A673 (cell line): Measurements from ENCODE around the gene RRP1B. TPM values are rescaled to one million over a fixed set of nuclear protein-coding genes. Genes with fewer than 3 reads are reported as not detected.

Experiments used
- BruUV-seq: library from RNA; stranded (reverse); fragments of 400-500 nt; replicated peaks from 2 replicates; lab custom pipeline; 2021; lab: Mats Ljungman, UMichigan
- CTCF ChIA-PET: fragments of 300-600 bp; sonication (Branson Sonifier 250); formaldehyde crosslinking; loops from one replicate; lab custom pipeline; 2022; ENCODE audit warnings: antibody characterized with exemption; lab: Charles Lee
- POLR2A ChIA-PET: fragments of 300-600 bp; sonication (Branson Sonifier 250); formaldehyde crosslinking; loops from one replicate; lab custom pipeline; 2022; ENCODE audit warnings: antibody characterized with exemption; ENCODE audit not compliant: low non-redundant PET; lab: Charles Lee
- DNase-seq: peaks from one replicate; pipeline ENCODE4 v3.0.0-alpha.2; 2015; ENCODE audit warnings: low spot score
- H3K27ac ChIP-seq: fragments of 200-600 bp; sonication (generic); 2 replicates; pipeline ENCODE4 v1.5.1; 2016; ENCODE audit warnings: mixed run types, low read depth, mild to moderate bottlenecking, mixed read lengths, antibody characterized with exemption, low read length; ENCODE audit not compliant: poor library complexity, severe bottlenecking
- H3K27me3 ChIP-seq: fragments of 200-600 bp; sonication (generic); replicated peaks from 2 replicates; pipeline ENCODE4 v1.6.1; 2017; ENCODE audit warnings: mixed run types, low read depth, mild to moderate bottlenecking, mixed read lengths, antibody characterized with exemption, low read length; ENCODE audit not compliant: insufficient read depth, poor library complexity
- H3K36me3 ChIP-seq: fragments of 200-600 bp; sonication (generic); 2 replicates; pipeline ENCODE4 v1.6.1; 2016; ENCODE audit warnings: mixed run types, mild to moderate bottlenecking, mixed read lengths, antibody characterized with exemption, low read length; ENCODE audit not compliant: insufficient read depth, poor library complexity, severe bottlenecking
- H3K4me1 ChIP-seq: fragments of 200-600 bp; sonication (generic); 2 replicates; pipeline ENCODE4 v1.6.1; 2017; ENCODE audit warnings: mixed run types, mild to moderate bottlenecking, mixed read lengths, antibody characterized with exemption, low read length; ENCODE audit not compliant: insufficient read depth, poor library complexity, severe bottlenecking
- H3K4me3 ChIP-seq: fragments of 200-600 bp; sonication (generic); 2 replicates; pipeline ENCODE4 v1.5.1; 2016; ENCODE audit warnings: low read depth, mixed run types, mild to moderate bottlenecking, mixed read lengths, low read length; ENCODE audit not compliant: poor library complexity, severe bottlenecking
- H3K9me3 ChIP-seq: fragments of 200-600 bp; sonication (generic); 2 replicates; pipeline ENCODE4 v1.6.1; 2016; ENCODE audit warnings: mixed run types, low read depth, mild to moderate bottlenecking, mixed read lengths, antibody characterized with exemption, low read length; ENCODE audit not compliant: poor library complexity, severe bottlenecking
- EZH2 ChIP-seq: fragments of 200-600 bp; sonication (generic); IDR thresholded peaks from 2 replicates; pipeline ENCODE4 v1.6.1; 2017; ENCODE audit warnings: borderline replicate concordance, low read depth, mild to moderate bottlenecking, mixed read lengths, antibody characterized with exemption, low read length; ENCODE audit not compliant: poor library complexity, severe bottlenecking
- intact Hi-C: fragments of 100-400 bp; cut with micrococcal nuclease; formaldehyde crosslinking; loops from one replicate; pipeline ENCODE4 v1.10.0; 2022; ENCODE audit not compliant: unreplicated experiment
- total RNA-seq: library from RNA; stranded (reverse); gene quantifications from 2 replicates; pipeline ENCODE4 v1.2.3, GENCODE V29; 2021
- TF ChIP-seq, protein P1 (sequence below): fragments of 300-800, 200-600 bp; sonication (generic); conservative IDR thresholded peaks from 2 replicates; pipeline ENCODE4 v1.5.1; 2017; ENCODE audit warnings: low read depth, mild to moderate bottlenecking, antibody characterized with exemption, low read length, moderate library complexity, mixed read lengths

The RRP1B gene
- total RNA-seq, 1 experiment from 2014 or later, result 73.5 TPM

DNA sequence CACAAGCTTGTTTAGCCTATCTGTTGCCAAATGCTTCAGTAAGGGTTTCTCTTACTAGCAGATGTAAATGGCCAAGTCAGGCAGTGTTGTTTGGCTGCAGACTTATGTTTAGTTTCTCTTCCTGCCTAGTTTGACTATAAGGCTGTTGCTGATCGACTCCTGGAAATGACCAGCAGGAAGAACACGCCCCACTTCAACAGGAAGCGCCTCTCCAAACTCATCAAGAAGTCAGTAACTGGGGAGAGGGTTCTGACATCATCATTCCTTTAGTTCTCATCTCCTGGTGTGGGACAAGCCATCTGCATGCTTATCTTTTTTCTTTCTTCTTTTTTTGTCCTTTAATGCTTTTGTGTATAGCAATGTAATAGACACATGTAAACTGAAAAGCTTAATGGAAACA is 25.1 kb downstream of the RRP1B start:
- Histone ChIP-seq H3K4me1 (no peaks in the 10 kb centered on the region), H3K4me3 (no peak overlapping the region), H3K9me3 (no peaks in the 10 kb centered on the region), H3K27me3 (no peaks in the 10 kb centered on the region), H3K36me3 (peaks cover 70% of the 10 kb centered on the region), H3K27ac (no peak overlapping the region)
- TF ChIP-seq, protein P1, sequence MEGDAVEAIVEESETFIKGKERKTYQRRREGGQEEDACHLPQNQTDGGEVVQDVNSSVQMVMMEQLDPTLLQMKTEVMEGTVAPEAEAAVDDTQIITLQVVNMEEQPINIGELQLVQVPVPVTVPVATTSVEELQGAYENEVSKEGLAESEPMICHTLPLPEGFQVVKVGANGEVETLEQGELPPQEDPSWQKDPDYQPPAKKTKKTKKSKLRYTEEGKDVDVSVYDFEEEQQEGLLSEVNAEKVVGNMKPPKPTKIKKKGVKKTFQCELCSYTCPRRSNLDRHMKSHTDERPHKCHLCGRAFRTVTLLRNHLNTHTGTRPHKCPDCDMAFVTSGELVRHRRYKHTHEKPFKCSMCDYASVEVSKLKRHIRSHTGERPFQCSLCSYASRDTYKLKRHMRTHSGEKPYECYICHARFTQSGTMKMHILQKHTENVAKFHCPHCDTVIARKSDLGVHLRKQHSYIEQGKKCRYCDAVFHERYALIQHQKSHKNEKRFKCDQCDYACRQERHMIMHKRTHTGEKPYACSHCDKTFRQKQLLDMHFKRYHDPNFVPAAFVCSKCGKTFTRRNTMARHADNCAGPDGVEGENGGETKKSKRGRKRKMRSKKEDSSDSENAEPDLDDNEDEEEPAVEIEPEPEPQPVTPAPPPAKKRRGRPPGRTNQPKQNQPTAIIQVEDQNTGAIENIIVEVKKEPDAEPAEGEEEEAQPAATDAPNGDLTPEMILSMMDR, result no peak
- no peak for TF ChIP-seq EZH2
- CTCF ChIA-PET, result no interaction called here
- BruUV-seq, result no TSS peak
- intact Hi-C loops, result no loop called here
- POLR2A ChIA-PET, result no interaction called here
- no peak for DNase-seq

DNA sequence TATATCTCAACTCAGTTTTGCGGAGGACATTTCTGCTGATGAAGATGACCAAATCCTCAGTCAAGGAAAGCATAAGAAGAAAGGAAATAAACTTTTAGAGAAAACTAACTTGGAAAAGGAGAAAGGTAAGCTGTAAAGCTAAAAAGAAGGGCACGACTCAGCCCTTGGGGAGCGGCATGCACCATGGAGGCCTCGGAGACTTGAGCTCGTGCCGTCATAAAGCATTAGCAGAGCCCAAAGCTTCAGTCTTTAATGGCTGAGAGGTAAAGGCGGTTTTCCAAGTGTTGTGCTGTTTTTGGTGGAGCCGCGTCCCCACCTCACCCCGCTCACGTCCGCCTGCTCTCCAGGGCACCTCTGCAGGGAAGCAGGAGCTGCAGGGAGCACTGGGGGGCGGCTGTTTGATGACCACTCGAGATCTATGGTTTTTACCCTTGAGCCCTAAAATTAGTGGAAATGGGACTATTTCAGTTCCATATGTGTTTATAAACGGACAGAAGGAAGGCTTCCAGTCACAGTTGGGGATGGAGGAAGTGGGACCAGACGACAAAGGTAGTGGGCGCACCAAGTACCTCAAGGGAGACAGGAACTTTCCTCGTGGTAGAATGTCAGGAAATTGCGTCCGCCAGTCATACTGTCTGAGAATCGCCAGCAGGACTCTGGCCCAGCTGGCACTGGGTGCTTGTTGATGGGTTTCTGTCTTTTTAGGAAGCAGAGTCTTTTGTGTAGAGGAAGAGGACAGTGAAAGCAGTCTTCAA is 27.6 kb downstream of the RRP1B start:
- POLR2A ChIA-PET, result no interaction called here
- Histone ChIP-seq H3K4me1 (no peaks in the 10 kb centered on the region), H3K27me3 (no peaks in the 10 kb centered on the region), H3K36me3 (peaks cover 89% of the 10 kb centered on the region), H3K9me3 (no peaks in the 10 kb centered on the region), H3K4me3 (no peak overlapping the region), H3K27ac (no peak overlapping the region)
- intact Hi-C loops, result no loop called here
- no peak for DNase-seq
- no peak for TF ChIP-seq EZH2
- TF ChIP-seq, protein P1, result no peak
- no TSS peak for BruUV-seq
- CTCF ChIA-PET, result no interaction called here

DNA sequence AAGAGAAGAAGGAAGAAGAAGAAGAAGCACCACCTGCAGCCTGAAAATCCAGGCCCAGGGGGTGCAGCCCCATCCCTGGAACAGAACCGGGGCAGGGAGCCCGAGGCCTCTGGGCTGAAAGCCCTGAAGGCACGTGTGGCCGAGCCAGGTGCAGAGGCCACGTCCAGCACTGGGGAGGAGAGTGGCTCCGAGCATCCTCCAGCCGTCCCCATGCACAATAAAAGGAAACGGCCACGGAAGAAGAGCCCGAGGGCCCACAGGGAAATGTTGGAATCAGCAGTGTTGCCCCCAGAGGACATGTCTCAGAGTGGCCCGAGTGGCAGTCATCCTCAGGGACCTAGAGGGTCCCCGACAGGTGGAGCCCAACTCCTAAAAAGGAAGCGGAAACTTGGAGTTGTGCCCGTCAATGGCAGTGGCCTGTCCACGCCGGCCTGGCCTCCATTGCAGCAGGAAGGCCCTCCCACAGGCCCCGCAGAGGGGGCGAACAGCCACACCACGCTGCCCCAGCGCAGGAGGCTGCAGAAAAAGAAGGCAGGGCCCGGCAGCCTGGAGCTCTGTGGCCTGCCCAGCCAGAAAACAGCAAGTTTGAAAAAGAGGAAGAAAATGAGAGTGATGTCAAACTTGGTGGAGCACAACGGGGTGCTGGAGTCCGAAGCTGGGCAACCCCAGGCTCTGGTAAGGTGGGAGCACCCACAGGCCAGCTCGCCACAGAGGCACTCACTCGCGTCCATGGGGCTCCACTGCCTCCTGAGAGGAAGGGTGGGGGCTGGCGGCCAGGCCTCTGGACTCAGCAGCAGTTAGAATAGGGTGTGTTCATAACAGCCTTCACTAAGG is 28.4 kb downstream of the RRP1B start:
- POLR2A ChIA-PET, result no interaction called here
- DNase-seq, result no peak
- H3K36me3 ChIP-seq, result peaks cover 86% of the 10 kb centered on the region
- TSS peak; percentile 87 for BruUV-seq
- H3K4me1 ChIP-seq, result no peaks in the 10 kb centered on the region
- H3K27ac ChIP-seq, result no peak overlapping the region
- intact Hi-C loops, result no loop called here
- no peaks in the 10 kb centered on the region for H3K27me3 ChIP-seq
- no peaks in the 10 kb centered on the region for H3K9me3 ChIP-seq
- CTCF ChIA-PET, result no interaction called here
- no peak overlapping the region for H3K4me3 ChIP-seq
- TF ChIP-seq, protein P1, result no peak
- no peak for TF ChIP-seq EZH2
